Activated CD4-positive, alpha-beta T cell treated with anti-CD3 and anti-CD28 coated beads for 36 hours (primary cell): ENCODE measurements around the gene RIC3. TPM values are rescaled to one million over a fixed set of nuclear protein-coding genes. Genes with fewer than 3 reads are reported as not detected.

Source experiments
- ATAC-seq: fragments of 200-7000 bp; cut with Tn5 transposase; one replicate; pipeline ENCODE4 v1.10.0; 2021; ENCODE audit warnings: mild to moderate bottlenecking, moderate library complexity
- CTCF ChIA-PET: fragments of 350-600 bp; sonication (Branson Sonifier 250); formaldehyde crosslinking; loops from one replicate; lab custom pipeline; 2021; ENCODE audit warnings: antibody characterized with exemption; lab: Charles Lee
- POLR2A ChIA-PET: fragments of 350-600 bp; sonication (Branson Sonifier 250); formaldehyde crosslinking; loops from one replicate; lab custom pipeline; 2021; ENCODE audit warnings: antibody characterized with exemption, inconsistent platforms; lab: Charles Lee
- DNase-seq: peaks from one replicate; pipeline ENCODE4 v3.0.0-alpha.2; 2020
- H3K27ac Mint-ChIP-seq: one replicate; pipeline ENCODE4 v1.8.0; 2021; ENCODE audit warnings: mixed read lengths
- H3K27me3 Mint-ChIP-seq: one replicate; pipeline ENCODE4 v1.8.0; 2021; ENCODE audit warnings: mixed read lengths
- H3K36me3 Mint-ChIP-seq: one replicate; pipeline ENCODE4 v1.8.0; 2021; ENCODE audit warnings: low read depth, mixed read lengths
- H3K4me1 Mint-ChIP-seq: one replicate; pipeline ENCODE4 v1.8.0; 2021; ENCODE audit warnings: mixed read lengths
- H3K4me3 Mint-ChIP-seq: one replicate; pipeline ENCODE4 v1.8.0; 2021; ENCODE audit warnings: mild to moderate bottlenecking, moderate library complexity, mixed read lengths
- H3K9me3 Mint-ChIP-seq: one replicate; pipeline ENCODE4 v1.8.0; 2021; ENCODE audit warnings: low read depth, mixed read lengths
- intact Hi-C, 2 experiments: fragments of 100-400 bp; cut with DNase I in 1 of 2; cut with micrococcal nuclease in 1 of 2; formaldehyde crosslinking; loops; one replicate each; pipeline versions ENCODE4 v1.14.2 to v1.15.1; 2022 to 2024; cut with DNase I, micrococcal nuclease
- total RNA-seq, 2 experiments: library from RNA; stranded (reverse); gene quantifications; one replicate each; pipeline ENCODE4 v1.2.3, GENCODE V29; 2021

Gene RIC3
- total RNA-seq, 2 experiments from 2014 or later, result 13.9 to 15.8 TPM

GRCh38 chr11:8096575-8096974 is 72.2 kb downstream of the RIC3 start:
- CTCF ChIA-PET, result interaction anchor here (0.6 to 8.3 kb wide), 3 partner anchors 63 to 136 kb away, joined by 3 to 56 read pairs (median 7); no protein-coding TSS in a partner anchor
- intact Hi-C loops, result no loop called here
- Mint-ChIP-seq H3K4me1 (no peaks in the 10 kb centered on the region), H3K36me3 (no peaks in the 10 kb centered on the region), H3K27me3 (no peaks in the 10 kb centered on the region), H3K4me3 (no peak overlapping the region), H3K27ac (no peak overlapping the region), H3K9me3 (no peaks in the 10 kb centered on the region)
- DNase-seq (no peak), ATAC-seq (no peak)
- POLR2A ChIA-PET, result no interaction called here

- H3K9me3 Mint-ChIP-seq, result no peaks in the 10 kb centered on the region
- intact Hi-C loops, result no loop called here
- no peak for DNase-seq
- no peaks in the 10 kb centered on the region for H3K27me3 Mint-ChIP-seq
- no peak overlapping the region for H3K27ac Mint-ChIP-seq
- ChIA-PET POLR2A (no interaction called here), CTCF (interaction anchor here (0.6 to 8.3 kb wide), 4 partner anchors 63 to 594 kb away, joined by 3 to 56 read pairs (median 5); no protein-coding TSS in a partner anchor)
- H3K36me3 Mint-ChIP-seq, result no peaks in the 10 kb centered on the region
- no peak for ATAC-seq
- H3K4me3 Mint-ChIP-seq, result no peak overlapping the region
- H3K4me1 Mint-ChIP-seq, result no peaks in the 10 kb centered on the region
Observed at GRCh38 chr11:8095806-8096522, 72.9 kb downstream of the RIC3 start.

DNA sequence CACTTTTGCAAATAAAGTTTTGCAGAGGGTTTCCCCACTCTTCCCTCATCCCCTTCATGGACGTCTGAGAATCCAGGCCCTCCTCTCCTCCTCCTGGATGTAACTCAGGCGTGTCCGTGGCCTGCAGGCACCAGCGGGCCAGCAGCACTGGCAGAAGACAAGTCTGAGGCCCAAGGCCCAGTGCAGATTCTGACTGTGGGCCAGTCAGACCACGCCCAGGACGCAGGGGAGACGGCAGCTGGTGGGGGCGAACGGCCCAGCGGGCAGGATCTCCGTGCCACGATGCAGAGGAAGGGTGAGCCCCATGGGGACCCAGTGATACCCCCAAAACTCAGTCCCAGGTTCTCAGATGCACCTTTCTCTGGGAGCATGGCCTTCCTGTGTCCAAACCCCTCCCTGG is 73.5 kb downstream of the RIC3 start:
- POLR2A ChIA-PET, result no interaction called here
- Mint-ChIP-seq H3K4me1 (no peaks in the 10 kb centered on the region), H3K36me3 (no peaks in the 10 kb centered on the region), H3K4me3 (no peak overlapping the region), H3K27ac (no peak overlapping the region), H3K27me3 (no peaks in the 10 kb centered on the region), H3K9me3 (no peaks in the 10 kb centered on the region)
- ATAC-seq (no peak), DNase-seq (no peak)
- intact Hi-C loops, result no loop called here
- CTCF ChIA-PET, result interaction anchor here (2.0 to 8.3 kb wide), 2 partner anchors 62 to 89 kb away, joined by 7 to 56 read pairs; no protein-coding TSS in a partner anchor

GRCh38 chr11:8094656-8095055 is 74.2 kb downstream of the RIC3 start:
- DNase-seq (no peak), ATAC-seq (no peak)
- Mint-ChIP-seq H3K9me3 (no peaks in the 10 kb centered on the region), H3K27ac (no peak overlapping the region), H3K4me3 (no peak overlapping the region), H3K4me1 (no peaks in the 10 kb centered on the region), H3K27me3 (no peaks in the 10 kb centered on the region), H3K36me3 (no peaks in the 10 kb centered on the region)
- ChIA-PET CTCF (interaction anchor here (0.7 to 8.3 kb wide), 4 partner anchors 21 to 202 kb away, joined by 3 to 56 read pairs (median 6); no protein-coding TSS in a partner anchor), POLR2A (no interaction called here)
- intact Hi-C loops, result no loop called here

DNA sequence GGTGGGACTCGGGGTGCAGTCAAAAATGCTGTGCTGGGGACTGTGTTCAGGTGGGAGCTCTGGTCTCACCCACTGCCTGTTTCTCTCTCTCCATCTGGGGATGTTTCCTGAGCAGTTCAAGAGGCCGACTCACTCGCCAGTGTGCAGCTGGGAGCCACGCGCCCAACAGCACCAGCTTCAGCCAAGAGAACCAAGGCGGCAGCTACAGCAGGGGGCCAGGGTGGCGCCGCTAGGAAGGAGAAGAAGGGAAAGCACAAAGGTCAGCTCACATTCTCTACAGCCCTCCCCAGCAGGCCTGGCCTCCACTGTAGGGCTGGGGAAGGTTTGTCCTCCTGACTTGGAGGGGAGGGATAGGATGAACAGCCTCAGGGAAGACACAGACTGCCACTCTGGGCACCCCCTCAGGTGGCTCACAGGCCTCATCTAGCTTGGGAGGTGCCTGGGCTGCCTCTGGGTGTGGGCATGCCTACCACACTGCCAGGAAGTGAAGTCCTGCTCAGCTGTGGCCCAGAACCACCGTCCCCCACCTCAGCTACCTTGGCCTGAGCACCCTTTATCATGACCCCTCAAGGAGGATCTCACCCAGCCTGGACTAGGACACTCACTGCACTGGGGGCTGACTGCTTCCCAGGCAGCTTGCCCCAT is 74.8 kb downstream of the RIC3 start:
- H3K9me3 Mint-ChIP-seq, result no peaks in the 10 kb centered on the region
- intact Hi-C loops, result no loop called here
- H3K27ac Mint-ChIP-seq, result no peak overlapping the region
- no peak overlapping the region for H3K4me3 Mint-ChIP-seq
- DNase-seq (no peak), ATAC-seq (no peak)
- ChIA-PET POLR2A (no interaction called here), CTCF (interaction anchor here (0.7 to 8.3 kb wide), 5 partner anchors 20 to 201 kb away, joined by 3 to 56 read pairs (median 6); no protein-coding TSS in a partner anchor)
- no peaks in the 10 kb centered on the region for H3K27me3 Mint-ChIP-seq
- no peaks in the 10 kb centered on the region for H3K36me3 Mint-ChIP-seq
- no peaks in the 10 kb centered on the region for H3K4me1 Mint-ChIP-seq

DNA sequence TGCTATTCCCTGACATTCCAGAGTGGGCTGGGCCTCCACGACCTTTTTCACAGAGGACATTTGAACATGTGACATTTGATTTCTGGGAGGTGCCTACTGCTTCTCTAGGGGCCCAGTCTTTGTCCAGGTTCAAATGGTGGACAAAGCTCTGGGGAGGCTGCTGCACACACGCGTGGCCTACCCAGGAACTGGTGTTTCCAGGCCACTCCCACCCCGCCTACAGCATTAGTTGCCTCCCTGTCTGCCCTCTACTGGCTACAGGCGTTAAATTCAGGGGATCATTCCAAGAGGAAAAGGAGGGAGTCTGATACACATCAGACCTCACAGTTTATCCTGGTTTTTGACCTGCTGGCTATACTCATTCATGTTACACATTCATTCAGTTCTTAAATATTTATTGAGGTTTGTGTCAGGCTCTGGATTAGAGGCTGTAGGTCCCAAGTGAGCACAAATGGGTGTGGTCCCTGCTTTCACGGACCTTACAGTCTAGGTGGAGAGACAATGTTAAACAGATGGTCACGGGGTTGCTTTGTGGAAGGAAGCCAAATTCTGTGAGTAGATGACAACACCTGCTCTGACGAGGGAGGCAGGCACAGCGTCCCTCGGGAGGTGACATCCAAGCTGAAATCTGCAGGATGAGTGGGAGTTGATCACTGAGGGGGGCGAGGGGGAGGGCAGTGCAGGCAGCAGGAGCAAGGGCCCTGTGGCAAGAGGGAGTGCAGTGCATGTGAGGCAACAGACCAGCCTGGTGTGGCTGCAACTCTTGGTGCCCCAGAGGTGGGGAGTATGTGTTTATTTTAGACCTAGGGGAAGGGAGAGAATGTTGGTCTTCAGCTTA is 76.0 kb downstream of the RIC3 start:
- CTCF ChIA-PET, result interaction anchor here (1.2 to 8.3 kb wide), 3 partner anchors 59 to 86 kb away, joined by 4 to 56 read pairs (median 13); no protein-coding TSS in a partner anchor
- H3K9me3 Mint-ChIP-seq, result no peaks in the 10 kb centered on the region
- no peaks in the 10 kb centered on the region for H3K4me1 Mint-ChIP-seq
- POLR2A ChIA-PET, result no interaction called here
- H3K27me3 Mint-ChIP-seq, result no peaks in the 10 kb centered on the region
- no peak overlapping the region for H3K27ac Mint-ChIP-seq
- no peak overlapping the region for H3K4me3 Mint-ChIP-seq
- DNase-seq (peak; percentile 75), ATAC-seq (peak; percentile 87)
- intact Hi-C loops, result loop anchor here in 1 of 2 experiments (1.0 kb wide), 1 partner anchor 60 kb away; no protein-coding TSS in a partner anchor
- H3K36me3 Mint-ChIP-seq, result no peaks in the 10 kb centered on the region

DNA sequence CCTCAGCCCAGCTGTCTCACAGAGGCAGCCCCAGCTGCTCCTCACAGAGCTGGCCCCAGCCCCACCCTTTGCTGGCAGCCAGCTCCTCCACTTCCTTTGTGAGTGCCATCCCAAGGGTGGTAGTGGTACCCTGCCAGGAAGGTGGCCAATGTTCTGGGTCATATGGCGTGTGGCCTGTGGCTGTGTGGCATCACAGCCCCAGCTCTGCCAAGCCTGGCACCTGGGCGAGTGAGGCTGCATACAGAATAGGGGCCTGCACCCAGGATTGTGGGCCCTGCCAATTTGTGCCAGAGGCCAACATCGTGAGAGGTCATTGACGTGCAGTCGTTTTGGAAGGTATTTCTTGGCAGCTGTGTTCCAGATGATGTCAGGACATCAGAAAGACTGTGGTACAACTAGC is 77.1 kb downstream of the RIC3 start:
- CTCF ChIA-PET, result interaction anchor here (0.6 to 8.3 kb wide), 7 partner anchors 13 to 381 kb away, joined by 3 to 56 read pairs (median 5); partner anchors contain the start of gene EIF3F
- Mint-ChIP-seq H3K9me3 (no peaks in the 10 kb centered on the region), H3K27me3 (no peaks in the 10 kb centered on the region), H3K4me1 (no peaks in the 10 kb centered on the region), H3K4me3 (no peak overlapping the region), H3K27ac (no peak overlapping the region), H3K36me3 (no peaks in the 10 kb centered on the region)
- intact Hi-C loops, result loop anchor here (1.0 to 2.0 kb wide), 3 partner anchors 58 to 85 kb away; no protein-coding TSS in a partner anchor
- DNase-seq (no peak), ATAC-seq (no peak)
- POLR2A ChIA-PET, result no interaction called here

DNA sequence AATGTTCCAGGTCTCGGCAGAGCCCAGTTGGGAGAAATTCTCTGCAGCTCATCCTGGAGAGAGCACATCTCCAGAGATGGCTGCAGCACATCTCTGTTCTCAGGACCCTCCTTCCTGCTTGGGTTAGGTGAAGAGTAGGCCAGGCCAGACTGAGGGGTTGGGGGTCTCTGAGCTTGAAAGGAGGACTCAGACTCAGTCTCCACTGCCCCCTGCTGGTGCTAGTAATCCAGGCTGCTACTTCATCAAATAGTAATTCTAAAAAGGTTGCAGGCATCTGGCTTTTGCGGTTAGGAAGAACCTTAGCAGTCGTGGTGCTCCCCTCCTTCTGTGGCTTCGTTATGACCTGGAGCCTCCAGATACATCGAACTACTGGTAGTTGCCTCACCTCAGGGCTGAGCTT is 78.1 kb downstream of the RIC3 start:
- CTCF ChIA-PET, result interaction anchor here (0.7 to 8.3 kb wide), 11 partner anchors 8 to 104 kb away, joined by 3 to 56 read pairs (median 5); partner anchors contain the start of gene EIF3F
- peak; percentile 65 for DNase-seq
- POLR2A ChIA-PET, result no interaction called here
- intact Hi-C loops, result loop anchor here (1.0 to 2.0 kb wide), 3 partner anchors 58 to 84 kb away; no protein-coding TSS in a partner anchor
- H3K4me1 Mint-ChIP-seq, result no peaks in the 10 kb centered on the region
- no peaks in the 10 kb centered on the region for H3K36me3 Mint-ChIP-seq
- peaks cover 3% of the 10 kb centered on the region for H3K27me3 Mint-ChIP-seq
- peak; percentile 27 for ATAC-seq
- H3K9me3 Mint-ChIP-seq, result no peaks in the 10 kb centered on the region
- no peak overlapping the region for H3K4me3 Mint-ChIP-seq
- H3K27ac Mint-ChIP-seq, result no peak overlapping the region

- no peak for ATAC-seq
- H3K36me3 Mint-ChIP-seq, result no peaks in the 10 kb centered on the region
- H3K4me1 Mint-ChIP-seq, result no peaks in the 10 kb centered on the region
- intact Hi-C loops, result loop anchor here (1.0 to 2.0 kb wide), 3 partner anchors 57 to 84 kb away; no protein-coding TSS in a partner anchor
- H3K4me3 Mint-ChIP-seq, result no peak overlapping the region
- POLR2A ChIA-PET, result no interaction called here
- H3K9me3 Mint-ChIP-seq, result no peaks in the 10 kb centered on the region
- H3K27ac Mint-ChIP-seq, result no peak overlapping the region
- peaks cover 8% of the 10 kb centered on the region for H3K27me3 Mint-ChIP-seq
- CTCF ChIA-PET, result interaction anchor here (0.6 to 8.3 kb wide), 10 partner anchors 9 to 618 kb away, joined by 3 to 56 read pairs (median 4); partner anchors contain the start of gene EIF3F
- DNase-seq, result no peak
Observed at GRCh38 chr11:8089791-8090510, 78.9 kb downstream of the RIC3 start.

- DNase-seq (no peak), ATAC-seq (no peak)
- intact Hi-C loops, result no loop called here
- Mint-ChIP-seq H3K36me3 (no peaks in the 10 kb centered on the region), H3K4me1 (no peaks in the 10 kb centered on the region), H3K27ac (no peak overlapping the region), H3K4me3 (no peak overlapping the region), H3K27me3 (peaks cover 17% of the 10 kb centered on the region), H3K9me3 (no peaks in the 10 kb centered on the region)
- CTCF ChIA-PET, result interaction anchor here (0.7 to 5.5 kb wide), 6 partner anchors 11 to 204 kb away, joined by 3 to 50 read pairs (median 3); no protein-coding TSS in a partner anchor
- POLR2A ChIA-PET, result no interaction called here
Observed at GRCh38 chr11:8087756-8088155, 81.1 kb downstream of the RIC3 start.
